HCT116 (cell line): ENCODE results near the gene DHX57. TPM values are rescaled to one million over a fixed set of nuclear protein-coding genes. Genes with fewer than 3 reads are reported as not detected.

Experiments used
- total RNA-seq: library from RNA; stranded (reverse); gene quantifications from one replicate; pipeline ENCODE4 v1.2.1, GENCODE V29; 2021; ENCODE audit not compliant: unreplicated experiment

The DHX57 gene
- total RNA-seq, 1 experiment from 2014 or later: 19.4 TPM

Other genes starting within 250 kb of the DHX57 start
- gene GALM, start 209.8 kb downstream of the DHX57 start, total RNA-seq: 10.2 TPM
- 215 TPM for gene SRSF7, start 124.6 kb downstream of the DHX57 start, total RNA-seq
- gene GEMIN6, start 97.7 kb downstream of the DHX57 start, total RNA-seq: 23.1 TPM
- 11.9 TPM for gene MORN2, start within 50 bp of the DHX57 start, total RNA-seq
- 0.30 TPM for gene ARHGEF33, start 13.9 kb upstream of the DHX57 start, total RNA-seq
- 19.4 TPM for gene SOS1, start 245.1 kb upstream of the DHX57 start, total RNA-seq